GM21737 (cell line): Measurements from ENCODE around the gene TMEM59L.

Experiments used
- ATAC-seq: cut with Tn5 transposase; IDR thresholded peaks from one replicate; pipeline ENCODE4 v1.9.1; 2021; ENCODE audit warnings: mild to moderate bottlenecking, moderate library complexity; ENCODE audit not compliant: unreplicated experiment

TMEM59L gene

DNA sequence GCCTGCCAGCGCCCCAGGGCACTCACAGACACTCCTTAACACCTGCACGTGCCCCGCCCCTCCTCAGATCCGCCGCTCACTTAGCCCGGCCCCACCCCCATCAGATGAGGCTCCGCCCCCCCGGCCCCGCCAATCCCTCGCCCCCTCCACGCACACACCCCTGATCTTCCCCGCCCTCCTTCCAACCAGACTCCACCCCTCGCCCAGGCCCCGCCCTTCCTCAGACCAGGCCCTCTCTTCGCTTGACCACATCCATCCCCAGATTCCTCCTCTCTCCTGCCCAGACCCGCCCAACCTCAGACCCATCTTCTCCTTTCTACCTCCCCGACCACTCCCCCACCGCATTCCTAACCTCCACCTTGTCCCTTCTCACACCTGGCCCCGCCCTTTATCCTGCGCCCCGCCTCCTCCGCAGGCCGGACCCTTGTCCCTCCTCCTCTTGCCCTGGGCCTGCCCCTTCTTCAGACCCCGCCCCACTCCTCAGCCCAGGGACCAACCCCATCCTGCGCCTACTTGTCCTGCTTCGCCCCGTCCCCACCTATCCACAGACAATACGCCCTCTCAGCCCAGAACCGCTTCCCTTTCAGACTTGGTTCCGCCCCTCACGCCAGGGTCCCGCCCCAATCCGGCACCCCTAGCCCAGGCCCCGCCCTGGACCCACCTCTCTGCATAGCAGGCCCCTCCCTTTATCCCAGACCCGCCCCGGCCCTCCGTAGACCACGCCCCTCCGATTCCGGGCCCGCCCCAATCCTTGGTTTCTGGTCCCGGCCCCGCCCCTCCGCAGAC is 23.7 kb downstream of the TMEM59L start:
- peak; percentile 82 for ATAC-seq

- ATAC-seq: no peak
Measured at GRCh38 chr19:18636969-18637629, 24.4 kb downstream of the TMEM59L start, which contains the start of gene KLHL26. Gene KLHL26, plus strand, starts transcription at chr19:18637028. Its CDS starts 27 bp downstream, at chr19:18637055.

GRCh38 chr19:18637673-18638630 is 25.3 kb downstream of the TMEM59L start:
- no peak for ATAC-seq

GRCh38 chr19:18639706-18640243 is 27.1 kb downstream of the TMEM59L start:
- no peak for ATAC-seq

- no peak for ATAC-seq
Measured at GRCh38 chr19:18644196-18645034, 31.7 kb downstream of the TMEM59L start.

- ATAC-seq: no peak
Measured at GRCh38 chr19:18645035-18645511, 32.4 kb downstream of the TMEM59L start.

DNA sequence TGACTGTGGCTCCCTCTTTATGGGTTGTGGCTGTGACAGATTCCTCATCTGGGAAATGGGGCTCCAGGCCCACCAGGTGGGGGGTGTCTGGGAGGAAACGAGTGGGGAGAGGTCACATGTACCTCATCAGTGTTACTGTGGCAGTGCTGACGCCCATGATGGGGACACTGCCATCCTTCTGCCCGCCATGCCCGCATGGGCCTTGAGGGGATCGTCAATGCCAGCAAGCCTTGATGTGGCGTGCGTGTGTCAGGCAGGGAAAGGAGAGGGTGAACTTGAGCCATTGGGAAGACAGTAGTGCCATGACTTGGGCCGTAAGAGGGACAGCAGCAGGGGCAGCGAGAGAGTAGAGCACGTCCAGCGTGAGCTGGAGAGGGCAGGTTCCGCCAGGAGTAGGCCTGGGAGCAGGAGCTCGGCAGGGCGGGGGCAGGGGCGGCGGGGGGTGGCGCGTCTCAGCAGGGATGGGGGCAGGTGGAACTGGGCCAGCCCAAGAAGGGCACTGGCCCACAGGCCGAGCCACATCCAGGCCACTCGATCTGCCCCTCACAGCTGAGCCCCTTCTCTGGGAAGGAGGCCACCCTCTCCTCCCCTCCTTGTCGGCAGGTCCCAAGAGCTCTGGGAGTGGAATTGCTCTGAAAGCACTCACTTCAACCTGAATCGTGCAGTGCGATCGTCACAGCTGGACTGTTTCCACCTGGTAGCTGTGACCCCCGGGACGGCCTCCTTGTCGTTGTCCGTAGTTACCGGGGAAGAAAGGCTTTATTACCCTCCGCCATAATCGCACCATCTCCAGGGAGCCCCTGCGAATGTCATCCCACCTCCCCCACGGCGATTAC is 34.1 kb downstream of the TMEM59L start:
- ATAC-seq: no peak

DNA sequence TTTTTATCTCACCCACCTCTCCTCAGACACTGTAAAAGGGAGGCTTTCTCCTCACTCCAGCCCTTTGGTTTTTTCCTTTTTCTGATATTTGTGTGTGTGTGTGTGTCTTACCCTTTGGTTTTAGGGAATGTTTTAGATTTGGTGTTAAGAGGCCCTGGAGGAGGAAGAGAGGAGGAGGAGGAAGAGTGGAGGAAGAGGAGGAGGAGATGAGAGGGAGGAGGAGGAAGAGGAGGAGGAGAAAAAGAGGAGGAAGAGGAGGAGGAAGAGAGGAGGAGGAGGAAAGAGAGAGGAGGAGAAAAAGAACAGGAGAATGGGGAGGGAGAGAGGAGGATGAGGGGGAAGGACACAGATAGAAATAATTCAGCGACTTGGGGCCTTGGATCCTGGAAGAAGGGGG is 34.7 kb downstream of the TMEM59L start:
- no peak for ATAC-seq

DNA sequence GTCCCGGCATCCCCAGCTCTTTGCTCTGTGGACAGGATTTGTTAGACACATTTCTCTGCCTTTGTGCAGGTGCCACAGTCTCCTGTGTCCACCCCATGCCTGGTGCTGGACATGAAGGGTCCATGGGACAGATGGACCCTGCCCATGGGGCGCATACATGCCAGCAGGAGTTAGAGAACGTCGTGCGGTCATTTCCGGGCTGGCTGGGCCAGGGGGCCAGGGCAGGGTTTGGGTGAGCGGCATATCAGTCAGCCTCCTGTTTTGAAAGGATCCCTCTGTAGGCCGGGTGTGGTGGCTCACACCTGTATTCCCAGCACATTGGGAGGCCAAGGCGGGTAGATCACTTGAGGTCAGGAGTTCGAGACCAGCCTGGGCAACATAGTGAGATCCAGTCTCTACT is 35.1 kb downstream of the TMEM59L start:
- no peak for ATAC-seq

GRCh38 chr19:18648973-18649315 is 36.3 kb downstream of the TMEM59L start:
- ATAC-seq: no peak

GRCh38 chr19:18649371-18650020 is 36.8 kb downstream of the TMEM59L start:
- ATAC-seq: no peak

- ATAC-seq: no peak
Measured at GRCh38 chr19:18650021-18650390, 37.3 kb downstream of the TMEM59L start.

DNA sequence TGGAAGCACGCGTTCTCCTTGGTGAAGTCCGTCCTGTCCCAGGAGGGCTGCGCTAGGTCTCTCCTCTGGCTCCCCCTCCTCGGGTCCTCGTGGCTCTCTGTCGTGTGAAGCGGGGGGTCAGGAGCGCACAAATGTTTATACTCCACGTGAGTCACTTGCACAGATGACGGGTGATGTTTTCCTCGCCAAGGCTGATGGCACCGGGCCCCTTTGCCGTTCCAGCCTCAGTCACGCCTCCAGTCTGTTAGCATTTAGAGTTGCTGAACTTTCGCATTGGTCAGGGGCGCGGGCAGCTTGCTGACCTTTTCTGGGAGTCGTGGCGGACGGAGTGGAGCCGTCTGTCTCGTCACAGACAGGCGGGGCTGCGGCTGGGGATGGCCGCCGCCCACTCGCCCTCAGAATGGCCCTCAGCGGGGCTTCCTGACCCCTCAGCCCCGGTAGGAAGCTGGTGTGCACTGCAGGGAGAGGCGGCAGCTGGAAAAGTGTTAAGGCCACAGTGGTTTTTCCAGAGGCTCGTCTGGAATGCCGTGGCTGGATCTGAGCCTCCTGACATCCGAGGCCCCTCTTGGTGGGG is 37.9 kb downstream of the TMEM59L start:
- no peak for ATAC-seq

- ATAC-seq: no peak
Measured at GRCh38 chr19:18651300-18651699, 38.6 kb downstream of the TMEM59L start.

GRCh38 chr19:18651733-18652132 is 39.1 kb downstream of the TMEM59L start:
- ATAC-seq: no peak

DNA sequence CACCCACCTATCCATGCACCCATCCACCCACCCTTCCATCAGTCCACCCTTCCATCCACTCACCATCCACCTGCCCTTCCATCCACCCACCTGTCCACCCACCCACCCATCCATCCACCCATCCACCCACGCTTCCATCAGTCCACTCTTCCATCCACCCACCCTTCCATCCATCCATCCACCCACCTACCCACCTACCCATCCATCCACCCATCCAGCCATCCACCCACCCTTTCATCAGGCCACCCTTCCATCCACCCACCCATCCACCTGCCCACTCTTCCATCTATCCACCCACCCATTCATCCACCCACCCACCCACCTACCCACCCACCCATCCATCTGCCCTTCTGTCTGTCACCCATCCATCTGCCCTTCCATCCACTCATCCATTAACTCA is 41.2 kb downstream of the TMEM59L start:
- ATAC-seq: no peak

- ATAC-seq: no peak
Measured at GRCh38 chr19:18654469-18654868, 41.8 kb downstream of the TMEM59L start.

DNA sequence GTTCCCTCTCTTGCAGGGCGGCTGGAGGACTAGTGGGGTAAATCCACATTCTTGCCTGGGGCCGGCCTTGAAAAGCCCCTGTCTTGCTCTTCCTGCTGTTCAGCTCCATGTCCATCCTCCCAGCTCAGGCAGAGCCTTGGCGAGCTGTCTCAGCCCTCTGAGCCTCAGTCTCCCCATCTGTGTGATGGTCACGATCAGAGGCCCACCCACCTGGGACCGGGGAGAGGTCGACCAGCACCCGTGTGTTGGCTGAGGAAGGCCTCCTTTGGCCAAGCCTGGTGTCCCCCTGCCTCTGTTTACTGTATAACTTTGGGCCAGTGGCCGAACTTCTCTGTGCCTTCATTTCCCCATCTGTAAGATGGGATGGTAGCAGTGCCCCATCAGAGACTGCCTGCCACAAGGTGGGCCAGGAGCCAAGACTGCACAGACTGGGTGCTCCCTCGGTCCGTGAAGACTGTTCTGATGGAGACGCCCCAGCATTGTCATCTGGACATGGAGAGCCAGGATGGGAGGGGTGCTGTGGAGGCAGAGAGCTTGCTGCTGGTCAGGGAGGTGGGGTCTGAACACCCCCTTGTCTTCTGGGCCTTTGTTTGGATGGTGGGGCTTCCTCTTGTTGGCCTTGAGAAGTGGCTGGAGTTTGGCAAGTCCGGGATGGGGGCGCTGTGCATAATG is 42.6 kb downstream of the TMEM59L start:
- ATAC-seq: no peak
